Effector CD4-positive, alpha-beta T cell (primary cell): ENCODE data around the gene HIF1A.
"Not testable (repeated sequence)": the region's sequence is repeated elsewhere in the genome, so short reads cannot be mapped to it uniquely, and the experiment has no call there.

Source experiments
- DNase-seq: peaks from one replicate; pipeline ENCODE4 v3.0.0-alpha.2; 2020

The HIF1A gene

GRCh38 chr14:61710853-61711817, 15.8 kb downstream of the HIF1A start:
- no peak for DNase-seq

GRCh38 chr14:61712137-61712536, 16.8 kb downstream of the HIF1A start:
- DNase-seq = no peak

GRCh38 chr14:61713724-61714437, 18.6 kb downstream of the HIF1A start:
- no peak for DNase-seq

GRCh38 chr14:61716956-61717355, 21.6 kb downstream of the HIF1A start:
- DNase-seq = no peak

GRCh38 chr14:61718039-61718438, 22.7 kb downstream of the HIF1A start:
- DNase-seq = no peak

GRCh38 chr14:61719344-61720293, 24.3 kb downstream of the HIF1A start:
- DNase-seq = no peak

- DNase-seq = no peak
Measured at GRCh38 chr14:61720294-61720661, 25.0 kb downstream of the HIF1A start.

GRCh38 chr14:61720741-61721140, 25.4 kb downstream of the HIF1A start:
- no peak for DNase-seq

GRCh38 chr14:61724133-61724532, 28.8 kb downstream of the HIF1A start:
- DNase-seq = no peak

- DNase-seq = no peak
Measured at GRCh38 chr14:61726778-61727658, 31.7 kb downstream of the HIF1A start.

- DNase-seq = peak; percentile 6
Measured at GRCh38 chr14:61730756-61731373, 35.6 kb downstream of the HIF1A start.

- DNase-seq = no peak
Measured at GRCh38 chr14:61733972-61734371, 38.7 kb downstream of the HIF1A start.

GRCh38 chr14:61736751-61737150, 41.4 kb downstream of the HIF1A start:
- no peak for DNase-seq

- no peak for DNase-seq
Measured at GRCh38 chr14:61737915-61738314, 42.6 kb downstream of the HIF1A start.

GRCh38 chr14:61739133-61739532, 43.8 kb downstream of the HIF1A start:
- DNase-seq = no peak

GRCh38 chr14:61742371-61742770, 47.1 kb downstream of the HIF1A start:
- no peak for DNase-seq

GRCh38 chr14:61744238-61744637, 48.9 kb downstream of the HIF1A start:
- no peak for DNase-seq

- DNase-seq = not testable (repeated sequence)
Measured at GRCh38 chr14:61746346-61746745, 51.0 kb downstream of the HIF1A start.

GRCh38 chr14:61746881-61747280, 51.6 kb downstream of the HIF1A start:
- no peak for DNase-seq

- DNase-seq = no peak
Measured at GRCh38 chr14:61747342-61747741, 52.0 kb downstream of the HIF1A start.

- DNase-seq = no peak
Measured at GRCh38 chr14:61749264-61749663, 54.0 kb downstream of the HIF1A start.
